Right lobe of liver (tissue), 4 donors: ENCODE results near the gene SPON2.

Experiments
- CTCF ChIP-seq, 4 donors: fragments of 200-600 bp in 3 of 4; fragments of 450-650 bp in 1 of 4; IDR thresholded peaks; one replicate each; pipeline versions ENCODE4 v1.5.1 to v1.8.0; 2016 to 2022; ENCODE audit warnings: antibody characterized with exemption in 4 of 4, mild to moderate bottlenecking in 2 of 4
- POLR2A ChIP-seq: fragments of 450-650 bp; IDR thresholded peaks from one replicate; pipeline ENCODE4 v1.6.1; 2017; ENCODE audit warnings: antibody characterized with exemption, mild to moderate bottlenecking
- donor health status: DM: no; HTN: no; CAD: no.
- donor health status: DM: no; HTN: no; CAD: no.
- donor health status: DM: no; HTN: yes; CAD: no.

DNA sequence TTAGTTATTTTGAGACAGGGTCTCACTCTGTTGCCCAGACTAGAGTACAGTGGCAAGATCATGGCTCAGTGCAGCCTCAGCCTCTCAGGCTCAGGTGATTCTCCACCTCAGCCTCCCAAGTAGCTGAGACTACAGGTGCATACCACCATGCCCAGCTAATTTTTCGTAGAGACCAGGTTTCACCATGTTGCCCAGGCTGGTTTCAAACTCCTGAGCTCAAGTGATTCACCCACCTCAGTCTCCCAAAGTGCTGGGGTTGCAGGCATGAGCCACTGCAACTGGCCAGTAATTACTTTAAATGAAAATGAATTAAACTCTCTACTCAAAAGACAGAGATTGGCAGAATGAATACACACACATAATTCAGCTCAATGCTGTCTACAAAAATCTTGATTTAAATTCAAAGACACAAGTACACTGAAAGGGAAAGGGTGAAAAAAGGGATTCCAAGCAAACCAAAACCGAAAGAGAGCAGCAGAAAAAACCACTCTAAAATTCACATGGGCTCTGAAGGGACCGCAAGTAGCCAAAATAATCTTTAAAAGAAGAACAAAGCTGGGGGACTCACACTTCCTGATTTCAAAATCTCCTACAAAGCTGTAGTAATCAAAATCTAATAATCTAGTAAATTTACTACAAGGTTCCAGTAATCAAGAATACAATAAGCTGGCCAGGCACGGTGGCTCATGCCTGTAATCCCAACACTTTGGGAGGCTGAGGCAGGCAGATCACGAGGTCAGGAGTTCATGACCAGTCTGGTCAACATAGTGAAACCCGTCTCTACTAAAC lies 11.8 kb upstream of the SPON2 start:
- TF ChIP-seq CTCF (IDR thresholded peaks at IDR 0.05) (no peak), POLR2A (no peak)
